Activated T-cell treated with anti-CD3 and anti-CD28 coated beads, Interleukin-2, amount 50 U/mL, for 4 hours (primary cell): ENCODE measurements around the gene AFAP1L2. TPM values are rescaled to one million over a fixed set of nuclear protein-coding genes. Genes with fewer than 3 reads are reported as not detected.

Source experiments
- ATAC-seq, 2 donors: fragments of 200-7000 bp; cut with Tn5 transposase; one replicate each; pipeline ENCODE4 v1.10.0; 2021
- DNase-seq: peaks from one replicate; pipeline ENCODE4 v3.0.0-alpha.2; 2020
- H3K27me3 Mint-ChIP-seq: one replicate; pipeline ENCODE4 v1.8.0; 2021; ENCODE audit warnings: low read depth, mixed read lengths
- H3K36me3 Mint-ChIP-seq: one replicate; pipeline ENCODE4 v1.8.0; 2022; ENCODE audit warnings: mixed read lengths; ENCODE audit not compliant: insufficient read depth
- H3K4me1 Mint-ChIP-seq: one replicate; pipeline ENCODE4 v1.8.0; 2021; ENCODE audit warnings: low read depth, mixed read lengths
- H3K4me3 Mint-ChIP-seq: one replicate; pipeline ENCODE4 v1.8.0; 2021; ENCODE audit warnings: mild to moderate bottlenecking, moderate library complexity, mixed read lengths
- H3K9me3 Mint-ChIP-seq: one replicate; pipeline ENCODE4 v1.8.0; 2021; ENCODE audit warnings: mixed read lengths
- total RNA-seq, 3 donors: library from RNA; stranded (reverse); gene quantifications; one replicate each; pipeline ENCODE4 v1.2.1, GENCODE V29; 2021

Gene AFAP1L2
- total RNA-seq, 3 donors from 2014 or later: 0.20 to 0.45 (median 0.33) TPM

GRCh38 chr10:114316744-114317143, 87.6 kb downstream of the AFAP1L2 start:
- H3K9me3 Mint-ChIP-seq: no peaks in the 10 kb centered on the region
- ATAC-seq (no peak), DNase-seq (no peak)
- no peak overlapping the region for H3K4me3 Mint-ChIP-seq
- H3K27me3 Mint-ChIP-seq: peaks cover 1% of the 10 kb centered on the region
- H3K36me3 Mint-ChIP-seq: no peaks in the 10 kb centered on the region
- no peaks in the 10 kb centered on the region for H3K4me1 Mint-ChIP-seq

DNA sequence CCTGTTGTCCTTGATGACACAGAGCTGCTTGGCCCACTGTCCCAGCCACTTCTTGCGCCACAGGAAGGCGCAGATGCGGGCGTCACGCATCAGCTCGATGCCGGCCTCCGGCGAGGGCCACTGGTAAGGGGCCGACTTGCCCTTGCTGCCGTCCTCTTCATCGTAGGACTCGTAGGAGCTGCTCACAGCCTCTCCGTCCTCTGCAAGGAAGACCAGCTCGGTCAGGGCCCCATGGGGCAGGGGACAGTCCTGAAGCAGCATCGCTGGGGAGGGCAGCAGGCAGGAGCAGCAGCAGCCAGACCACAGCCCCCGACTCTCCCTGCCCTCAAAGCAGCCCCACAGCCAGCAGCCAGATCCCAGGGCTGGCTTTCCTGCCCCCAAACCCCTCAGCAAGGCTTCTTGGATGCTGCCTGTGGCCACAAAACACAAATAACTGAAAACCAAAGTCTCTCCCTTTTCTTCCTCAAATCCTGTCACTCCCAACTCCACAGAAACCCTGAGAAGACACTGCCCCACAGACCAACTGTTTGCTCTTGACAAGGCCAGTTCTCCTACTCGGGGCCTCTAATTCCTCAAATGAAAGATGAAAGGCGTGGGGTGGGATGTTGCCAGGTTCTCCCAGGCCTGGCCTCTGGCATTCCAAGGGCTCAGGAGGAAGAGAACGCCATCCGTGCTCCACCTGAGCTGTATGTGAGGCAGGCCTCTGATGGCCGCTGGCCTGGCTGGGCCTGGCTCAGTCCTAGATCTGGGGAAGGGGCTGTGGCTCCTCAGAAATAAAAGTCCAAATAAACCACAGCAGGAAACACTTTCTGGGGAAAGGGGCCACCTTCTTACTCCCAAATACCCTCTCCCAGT, 88.5 kb downstream of the AFAP1L2 start:
- Mint-ChIP-seq H3K27me3 (peaks cover 1% of the 10 kb centered on the region), H3K36me3 (no peaks in the 10 kb centered on the region), H3K9me3 (no peaks in the 10 kb centered on the region), H3K4me1 (no peaks in the 10 kb centered on the region), H3K4me3 (no peak overlapping the region)
- ATAC-seq (no peak), DNase-seq (no peak)

GRCh38 chr10:114313866-114314265, 90.4 kb downstream of the AFAP1L2 start:
- peaks cover 1% of the 10 kb centered on the region for H3K27me3 Mint-ChIP-seq
- DNase-seq (no peak), ATAC-seq (no peak)
- no peaks in the 10 kb centered on the region for H3K9me3 Mint-ChIP-seq
- H3K4me3 Mint-ChIP-seq: no peak overlapping the region
- no peaks in the 10 kb centered on the region for H3K36me3 Mint-ChIP-seq
- H3K4me1 Mint-ChIP-seq: no peaks in the 10 kb centered on the region

- Mint-ChIP-seq H3K4me1 (no peaks in the 10 kb centered on the region), H3K27me3 (peaks cover 1% of the 10 kb centered on the region), H3K9me3 (no peaks in the 10 kb centered on the region), H3K4me3 (no peak overlapping the region), H3K36me3 (no peaks in the 10 kb centered on the region)
- ATAC-seq (no peak), DNase-seq (no peak)
Observed at GRCh38 chr10:114313139-114313538, 91.2 kb downstream of the AFAP1L2 start.

GRCh38 chr10:114311496-114312209, 92.6 kb downstream of the AFAP1L2 start:
- no peak for DNase-seq
- Mint-ChIP-seq H3K4me3 (no peak overlapping the region), H3K9me3 (no peaks in the 10 kb centered on the region), H3K27me3 (peaks cover 1% of the 10 kb centered on the region), H3K4me1 (no peaks in the 10 kb centered on the region), H3K36me3 (no peaks in the 10 kb centered on the region)
- no peak for ATAC-seq

DNA sequence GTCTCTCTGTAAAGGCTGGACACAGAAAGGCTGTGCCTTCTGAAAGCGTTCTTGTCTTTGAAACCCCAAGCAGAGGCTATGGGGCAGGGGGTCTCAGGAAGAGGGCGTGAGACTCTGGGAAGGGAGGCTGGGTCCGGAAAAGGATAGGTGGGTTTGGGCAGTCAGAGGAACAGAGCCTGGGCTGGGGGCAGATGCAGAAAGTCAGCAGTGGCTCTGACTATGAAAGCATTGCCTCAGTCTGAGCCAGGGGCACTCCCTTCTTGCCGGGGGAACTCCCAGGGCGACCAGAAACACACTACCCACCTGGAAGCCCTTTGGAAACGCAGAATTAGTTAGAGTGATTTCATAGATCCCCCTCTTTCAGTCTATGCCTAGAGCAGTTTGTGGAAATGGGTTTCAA, 93.3 kb downstream of the AFAP1L2 start:
- H3K27me3 Mint-ChIP-seq: no peaks in the 10 kb centered on the region

DNA sequence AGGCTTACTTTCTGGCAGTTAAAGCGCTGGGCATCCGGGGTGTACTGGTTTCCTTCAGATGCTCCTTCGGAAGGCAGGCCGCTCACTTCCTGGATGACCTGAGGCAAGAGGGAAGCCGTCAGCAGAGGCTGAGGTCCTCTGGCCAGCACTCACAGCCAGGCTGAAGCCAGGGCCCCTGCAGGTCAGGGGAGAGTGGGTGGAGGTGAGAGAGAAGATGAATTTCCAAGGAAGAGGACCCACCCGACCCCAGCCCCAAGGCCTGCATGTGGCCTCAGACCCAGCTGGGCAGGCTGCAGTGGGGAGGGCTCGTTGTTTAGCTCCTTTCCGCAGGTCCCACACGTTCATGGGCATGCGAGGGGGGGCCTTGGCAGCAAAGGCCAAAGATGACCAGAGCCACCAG, 94.0 kb downstream of the AFAP1L2 start:
- Mint-ChIP-seq H3K4me1 (no peaks in the 10 kb centered on the region), H3K9me3 (no peaks in the 10 kb centered on the region), H3K27me3 (no peaks in the 10 kb centered on the region), H3K36me3 (no peaks in the 10 kb centered on the region), H3K4me3 (no peak overlapping the region)
- DNase-seq (no peak), ATAC-seq (no peak)

More for the DNA sequence above, 93.3 kb downstream of the AFAP1L2 start:
- H3K36me3 Mint-ChIP-seq: no peaks in the 10 kb centered on the region
- DNase-seq (no peak), ATAC-seq (no peak)
- H3K4me1 Mint-ChIP-seq: no peaks in the 10 kb centered on the region
- no peaks in the 10 kb centered on the region for H3K9me3 Mint-ChIP-seq
- no peak overlapping the region for H3K4me3 Mint-ChIP-seq

DNA sequence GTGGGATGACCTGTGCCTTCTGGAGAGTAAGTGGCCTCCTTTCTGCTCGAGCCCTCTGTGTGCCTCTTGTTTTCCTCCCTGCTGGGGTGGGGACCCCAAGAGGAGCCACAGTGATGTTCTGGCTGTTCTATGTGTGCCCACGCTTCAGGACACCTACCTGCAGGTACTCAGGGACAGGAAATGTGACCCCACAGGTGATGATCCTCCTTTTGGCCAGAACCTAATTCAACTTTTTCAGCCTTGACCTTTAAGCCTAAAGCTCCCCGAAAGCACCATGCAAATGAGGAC, 95.0 kb downstream of the AFAP1L2 start:
- Mint-ChIP-seq H3K36me3 (no peaks in the 10 kb centered on the region), H3K9me3 (no peaks in the 10 kb centered on the region), H3K4me1 (peaks cover 2% of the 10 kb centered on the region), H3K4me3 (no peak overlapping the region), H3K27me3 (no peaks in the 10 kb centered on the region)
- DNase-seq: no peak
- no peak for ATAC-seq

GRCh38 chr10:114308531-114309363, 95.6 kb downstream of the AFAP1L2 start:
- Mint-ChIP-seq H3K4me1 (peaks cover 7% of the 10 kb centered on the region), H3K9me3 (no peaks in the 10 kb centered on the region), H3K27me3 (no peaks in the 10 kb centered on the region), H3K36me3 (no peaks in the 10 kb centered on the region), H3K4me3 (no peak overlapping the region)
- ATAC-seq (no peak), DNase-seq (no peak)

DNA sequence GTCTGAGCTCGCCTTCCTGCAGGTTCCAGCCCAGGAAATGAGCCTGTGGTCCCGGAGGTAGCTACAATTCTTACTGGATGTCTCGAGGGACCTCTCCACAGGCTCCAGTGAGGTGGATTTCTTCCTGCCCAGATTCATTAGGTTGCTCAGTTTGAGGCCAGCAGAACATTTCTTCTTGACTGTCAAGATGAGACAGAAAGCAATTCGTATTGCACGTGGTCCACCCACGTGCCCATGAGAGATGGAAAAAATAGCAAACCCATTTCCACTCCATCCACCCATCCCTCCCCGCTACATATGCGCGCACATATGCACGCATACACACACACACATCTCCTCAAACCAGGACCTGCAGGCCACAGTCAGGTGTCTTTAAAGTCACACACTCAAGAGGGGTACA, 96.6 kb downstream of the AFAP1L2 start:
- ATAC-seq (no peak), DNase-seq (no peak)
- peaks cover 9% of the 10 kb centered on the region for H3K4me1 Mint-ChIP-seq
- peak overlapping the region; percentile 7 for H3K4me3 Mint-ChIP-seq
- H3K27me3 Mint-ChIP-seq: no peaks in the 10 kb centered on the region
- H3K9me3 Mint-ChIP-seq: no peaks in the 10 kb centered on the region
- no peaks in the 10 kb centered on the region for H3K36me3 Mint-ChIP-seq

DNA sequence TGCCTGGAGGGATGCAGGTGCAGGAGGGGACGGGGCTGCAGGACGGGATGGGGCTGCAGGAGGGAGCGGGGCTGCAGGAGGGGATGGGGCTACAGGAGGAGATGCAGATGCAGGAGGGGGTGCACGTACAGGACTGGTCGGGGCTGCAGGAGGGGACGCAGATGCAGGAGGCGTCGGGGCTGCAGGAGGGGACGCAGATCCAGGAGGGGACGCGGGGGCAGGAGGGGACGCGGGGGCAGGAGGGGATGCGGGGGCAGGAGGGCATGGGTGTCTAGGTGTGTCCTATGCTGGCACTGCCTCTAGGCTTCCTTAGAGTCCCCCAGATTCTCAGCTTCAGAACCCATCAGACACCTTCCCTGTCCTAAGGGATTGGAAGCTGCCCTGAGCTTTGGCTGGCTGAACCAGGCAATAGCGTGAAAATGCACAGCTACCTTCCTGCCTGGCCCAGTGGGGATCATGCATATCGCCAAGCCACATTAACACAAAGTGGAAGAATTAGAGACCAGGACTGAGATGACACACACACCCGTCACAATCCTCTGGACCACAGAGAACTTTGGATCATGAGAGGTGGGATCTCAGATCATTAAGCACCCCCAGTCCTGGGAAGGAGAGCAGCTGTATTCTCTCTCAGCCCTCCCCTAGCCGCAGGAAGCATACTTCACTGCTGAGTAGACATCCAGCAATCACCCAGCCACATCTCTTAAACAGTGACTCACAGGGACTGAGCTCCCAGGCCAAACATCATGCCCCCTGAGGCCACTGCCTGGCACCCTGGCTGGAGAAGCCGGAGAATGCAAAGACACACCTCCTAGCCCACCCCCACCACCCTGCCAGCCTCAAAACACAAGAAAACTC, 98.0 kb downstream of the AFAP1L2 start:
- no peaks in the 10 kb centered on the region for H3K27me3 Mint-ChIP-seq
- no peaks in the 10 kb centered on the region for H3K9me3 Mint-ChIP-seq
- ATAC-seq (no peak), DNase-seq (no peak)
- H3K36me3 Mint-ChIP-seq: no peaks in the 10 kb centered on the region
- peaks cover 9% of the 10 kb centered on the region for H3K4me1 Mint-ChIP-seq
- no peak overlapping the region for H3K4me3 Mint-ChIP-seq

GRCh38 chr10:114305521-114305925, 98.8 kb downstream of the AFAP1L2 start:
- no peak for DNase-seq

GRCh38 chr10:114304571-114305421, 99.5 kb downstream of the AFAP1L2 start:
- ATAC-seq (peak; percentile 71 to 83), DNase-seq (peak; percentile 48)
- Mint-ChIP-seq H3K4me3 (peak overlapping the region; percentile 82), H3K27me3 (no peaks in the 10 kb centered on the region), H3K4me1 (peaks cover 9% of the 10 kb centered on the region), H3K9me3 (no peaks in the 10 kb centered on the region), H3K36me3 (no peaks in the 10 kb centered on the region)

More at GRCh38 chr10:114305521-114305925, 98.8 kb downstream of the AFAP1L2 start:
- Mint-ChIP-seq H3K4me3 (peak overlapping the region; percentile 82), H3K9me3 (no peaks in the 10 kb centered on the region), H3K27me3 (no peaks in the 10 kb centered on the region), H3K36me3 (no peaks in the 10 kb centered on the region), H3K4me1 (peaks cover 9% of the 10 kb centered on the region)
- no peak for ATAC-seq
